Fibroblast of villous mesenchyme (primary cell): Measurements from ENCODE around the gene SHISAL1. TPM values are rescaled to one million over a fixed set of nuclear protein-coding genes. Genes with fewer than 3 reads are reported as not detected.
A peak's percentile ranks its signal among the peaks of the same experiment; 100 is the strongest.

Experiments used
- DNase-seq: peaks from one replicate; pipeline ENCODE4 v3.0.0-alpha.2; 2010; ENCODE audit warnings: low read depth
- H3K4me3 ChIP-seq: 2 replicates; pipeline ENCODE4 v1.5.1; 2011; ENCODE audit warnings: low read depth, mild to moderate bottlenecking, low read length
- total RNA-seq: library from RNA; depleted of rRNA; stranded (reverse); fragments of >200 nt; gene quantifications from 2 replicates; pipeline ENCODE4 v1.2.3, GENCODE V29; 2012
- TF ChIP-seq, protein P1 (sequence below): IDR thresholded peaks from 2 replicates; pipeline ENCODE4 v1.5.1; 2012; ENCODE audit warnings: low read depth, mild to moderate bottlenecking, low read length; ENCODE audit not compliant: insufficient read depth

The SHISAL1 gene
- total RNA-seq, 1 donor: 3.0 TPM

- no peak overlapping the region for H3K4me3 ChIP-seq
- TF ChIP-seq, protein P1, sequence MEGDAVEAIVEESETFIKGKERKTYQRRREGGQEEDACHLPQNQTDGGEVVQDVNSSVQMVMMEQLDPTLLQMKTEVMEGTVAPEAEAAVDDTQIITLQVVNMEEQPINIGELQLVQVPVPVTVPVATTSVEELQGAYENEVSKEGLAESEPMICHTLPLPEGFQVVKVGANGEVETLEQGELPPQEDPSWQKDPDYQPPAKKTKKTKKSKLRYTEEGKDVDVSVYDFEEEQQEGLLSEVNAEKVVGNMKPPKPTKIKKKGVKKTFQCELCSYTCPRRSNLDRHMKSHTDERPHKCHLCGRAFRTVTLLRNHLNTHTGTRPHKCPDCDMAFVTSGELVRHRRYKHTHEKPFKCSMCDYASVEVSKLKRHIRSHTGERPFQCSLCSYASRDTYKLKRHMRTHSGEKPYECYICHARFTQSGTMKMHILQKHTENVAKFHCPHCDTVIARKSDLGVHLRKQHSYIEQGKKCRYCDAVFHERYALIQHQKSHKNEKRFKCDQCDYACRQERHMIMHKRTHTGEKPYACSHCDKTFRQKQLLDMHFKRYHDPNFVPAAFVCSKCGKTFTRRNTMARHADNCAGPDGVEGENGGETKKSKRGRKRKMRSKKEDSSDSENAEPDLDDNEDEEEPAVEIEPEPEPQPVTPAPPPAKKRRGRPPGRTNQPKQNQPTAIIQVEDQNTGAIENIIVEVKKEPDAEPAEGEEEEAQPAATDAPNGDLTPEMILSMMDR: no peak
- no peak for DNase-seq
Observed at GRCh38 chr22:44344407-44344806, 31.7 kb upstream of the SHISAL1 start.

DNA sequence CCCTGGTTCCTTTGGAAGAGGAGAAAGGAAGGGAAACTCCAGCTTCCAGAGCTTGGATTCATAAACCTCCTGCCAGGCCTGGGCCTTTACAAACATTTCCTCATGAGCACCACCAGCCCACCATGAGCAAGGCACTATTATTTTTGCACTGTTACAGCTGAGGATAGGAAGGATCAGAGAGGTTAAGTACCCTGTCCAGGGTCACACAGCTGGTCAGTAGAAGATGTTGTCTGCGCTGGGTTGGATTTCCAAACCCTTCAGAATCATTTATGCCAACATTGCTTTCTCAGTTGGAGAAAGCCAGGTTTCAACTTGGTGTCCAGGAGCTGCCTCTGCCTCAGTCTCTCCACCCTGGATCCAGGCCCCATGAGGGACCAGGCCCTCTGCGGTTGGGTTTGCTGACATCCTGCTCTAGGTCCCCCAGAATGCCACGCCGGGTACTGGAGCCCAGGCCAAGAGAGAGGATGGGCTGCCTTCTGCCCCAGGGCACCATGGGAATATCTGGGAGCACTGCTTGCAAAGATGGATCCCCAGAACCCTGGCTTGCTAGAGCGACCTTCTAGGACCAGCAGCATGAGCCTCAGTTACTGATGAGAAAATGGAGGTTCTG lies 29.7 kb upstream of the SHISAL1 start:
- TF ChIP-seq, protein P1: no peak
- no peak for DNase-seq

DNA sequence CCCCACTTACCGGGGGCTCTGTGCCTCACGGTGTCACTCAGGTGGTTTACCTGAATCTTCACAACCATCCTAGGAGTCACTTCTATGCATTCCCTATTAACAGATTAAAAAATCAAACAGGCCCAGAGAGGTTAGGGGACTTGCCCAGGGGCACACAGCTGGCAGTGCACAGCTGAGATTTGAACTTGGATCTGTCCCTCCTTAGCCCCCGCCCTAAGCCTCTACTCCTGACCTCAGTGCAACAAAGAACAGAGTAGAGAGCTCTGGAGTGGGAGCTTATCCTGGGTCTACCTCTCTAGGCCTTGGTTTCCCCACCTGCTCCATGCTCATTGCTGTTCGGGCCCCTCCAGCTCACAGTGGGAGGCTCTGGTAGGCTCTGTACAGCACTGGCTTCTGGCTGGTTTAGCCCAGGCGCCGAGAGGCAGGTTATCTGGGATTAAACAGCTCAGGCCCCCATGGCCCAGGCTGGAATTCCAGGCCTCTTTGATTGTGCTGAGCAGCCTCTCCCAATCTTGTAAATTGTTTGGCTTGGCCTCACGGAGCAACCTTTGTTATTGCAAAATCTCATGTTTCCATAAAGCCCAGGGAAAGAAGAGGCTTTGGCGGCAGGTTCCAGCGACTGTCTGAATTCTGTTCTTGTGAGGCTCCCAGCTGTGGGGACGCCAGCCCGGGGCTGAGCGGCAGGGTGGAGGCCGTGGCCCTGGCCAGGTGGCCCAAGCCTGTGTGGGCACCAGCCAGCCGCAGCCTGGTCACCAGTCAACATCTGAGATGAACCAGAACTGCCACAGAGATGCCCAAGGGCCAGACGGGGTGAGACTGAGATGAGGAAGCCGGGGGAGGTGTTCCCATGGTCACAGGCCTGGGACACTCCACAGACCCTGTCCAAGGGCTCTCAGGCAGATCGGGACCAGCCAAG lies 28.9 kb upstream of the SHISAL1 start:
- no peak overlapping the region for H3K4me3 ChIP-seq
- DNase-seq: peak; percentile 76
- TF ChIP-seq, protein P1: no peak

More for the DNA sequence above, 29.7 kb upstream of the SHISAL1 start:
- no peak overlapping the region for H3K4me3 ChIP-seq

DNA sequence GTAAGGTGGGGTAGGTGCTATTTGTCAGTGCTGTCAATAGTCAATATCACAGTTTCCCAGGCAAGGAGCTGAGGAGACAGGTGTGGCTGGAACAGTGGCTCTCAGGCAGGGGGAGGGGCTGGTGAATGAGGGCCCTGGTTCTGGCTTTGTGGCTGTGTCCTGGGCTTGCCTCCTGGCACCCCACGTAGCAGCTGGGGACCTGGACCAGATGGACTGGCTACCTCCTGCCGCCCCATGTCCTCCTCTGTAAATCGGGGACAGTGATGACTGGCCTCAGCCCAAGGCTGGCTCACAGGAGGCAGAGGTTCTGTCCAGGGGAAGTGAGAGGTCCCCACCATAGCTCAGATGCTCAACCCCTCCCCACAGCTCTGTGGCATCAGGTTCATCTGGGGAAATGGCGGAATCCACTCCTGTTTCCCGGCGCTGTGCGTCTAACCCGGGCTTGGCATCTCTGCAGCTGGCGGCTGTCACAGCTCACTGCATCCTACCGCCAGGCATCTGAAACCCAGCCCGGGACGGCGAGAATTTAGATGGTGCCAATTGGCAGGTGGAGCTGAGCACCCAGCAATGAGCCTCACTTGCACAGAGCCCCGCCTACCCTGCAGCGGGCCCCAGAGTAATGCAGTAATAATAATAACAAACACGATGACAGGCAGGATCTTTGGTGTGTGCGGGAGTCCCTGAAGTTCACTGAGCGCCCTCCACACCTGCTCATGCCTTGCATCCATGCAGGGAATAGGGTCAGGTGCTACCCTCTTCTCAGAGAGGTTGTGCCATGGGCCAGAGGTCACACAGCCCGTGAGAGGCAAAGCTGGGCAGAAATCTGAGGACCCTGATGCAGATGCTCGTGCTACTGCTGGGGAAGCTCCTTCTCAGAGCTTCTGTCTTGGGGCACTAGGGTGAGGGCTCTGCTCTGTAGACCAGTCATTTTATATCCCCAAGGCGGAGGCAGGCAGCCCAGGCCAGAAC lies 27.8 kb upstream of the SHISAL1 start:
- H3K4me3 ChIP-seq: no peak overlapping the region
- no peak for DNase-seq
- TF ChIP-seq, protein P1: no peak

GRCh38 chr22:44338906-44339305 lies 26.2 kb upstream of the SHISAL1 start:
- no peak overlapping the region for H3K4me3 ChIP-seq
- TF ChIP-seq, protein P1: no peak
- DNase-seq: no peak

DNA sequence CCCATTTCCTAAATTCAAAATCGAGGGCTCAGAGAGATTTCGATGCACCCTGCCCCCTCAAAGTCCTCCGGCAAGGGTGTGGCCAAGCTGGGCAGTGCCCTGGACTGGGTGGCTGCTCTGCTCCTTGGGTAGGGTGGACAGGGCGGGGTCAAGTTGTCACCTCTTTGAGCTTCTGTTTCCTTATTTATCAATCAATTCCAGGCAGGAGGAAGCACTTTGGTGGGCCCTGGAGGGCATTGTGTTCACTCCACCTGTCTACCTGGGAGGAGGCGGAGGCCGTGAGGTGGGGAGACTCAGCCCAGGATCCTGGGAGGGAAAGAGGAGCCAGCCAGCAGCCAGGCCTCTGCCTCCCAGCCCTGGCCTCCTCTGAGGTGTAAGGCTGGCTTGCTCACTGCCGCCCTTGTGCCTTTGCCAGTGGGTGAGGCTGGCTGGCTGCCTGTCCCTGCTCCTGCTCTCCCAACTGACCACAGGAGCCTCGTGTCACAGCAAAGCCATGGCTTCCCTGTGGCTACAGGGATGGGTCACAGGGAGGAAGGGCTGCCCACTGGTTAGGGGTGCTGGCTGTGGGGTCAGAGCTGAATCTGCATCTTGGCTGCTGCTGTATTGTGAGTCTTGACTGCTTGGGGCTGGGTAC lies 25.5 kb upstream of the SHISAL1 start:
- no peak overlapping the region for H3K4me3 ChIP-seq
- TF ChIP-seq, protein P1: no peak
- DNase-seq: no peak
